ENCODE data around the gene SHQ1. TPM values are rescaled to one million over a fixed set of nuclear protein-coding genes. Genes with fewer than 3 reads are reported as not detected.
"Not testable (repeated sequence)": the region's sequence is repeated elsewhere in the genome, so short reads cannot be mapped to it uniquely, and the experiment has no call there.

Gene SHQ1
- total and polyA plus RNA-seq, 11 donors: 7.2 to 26.0 (median 19.9) TPM

DNA sequence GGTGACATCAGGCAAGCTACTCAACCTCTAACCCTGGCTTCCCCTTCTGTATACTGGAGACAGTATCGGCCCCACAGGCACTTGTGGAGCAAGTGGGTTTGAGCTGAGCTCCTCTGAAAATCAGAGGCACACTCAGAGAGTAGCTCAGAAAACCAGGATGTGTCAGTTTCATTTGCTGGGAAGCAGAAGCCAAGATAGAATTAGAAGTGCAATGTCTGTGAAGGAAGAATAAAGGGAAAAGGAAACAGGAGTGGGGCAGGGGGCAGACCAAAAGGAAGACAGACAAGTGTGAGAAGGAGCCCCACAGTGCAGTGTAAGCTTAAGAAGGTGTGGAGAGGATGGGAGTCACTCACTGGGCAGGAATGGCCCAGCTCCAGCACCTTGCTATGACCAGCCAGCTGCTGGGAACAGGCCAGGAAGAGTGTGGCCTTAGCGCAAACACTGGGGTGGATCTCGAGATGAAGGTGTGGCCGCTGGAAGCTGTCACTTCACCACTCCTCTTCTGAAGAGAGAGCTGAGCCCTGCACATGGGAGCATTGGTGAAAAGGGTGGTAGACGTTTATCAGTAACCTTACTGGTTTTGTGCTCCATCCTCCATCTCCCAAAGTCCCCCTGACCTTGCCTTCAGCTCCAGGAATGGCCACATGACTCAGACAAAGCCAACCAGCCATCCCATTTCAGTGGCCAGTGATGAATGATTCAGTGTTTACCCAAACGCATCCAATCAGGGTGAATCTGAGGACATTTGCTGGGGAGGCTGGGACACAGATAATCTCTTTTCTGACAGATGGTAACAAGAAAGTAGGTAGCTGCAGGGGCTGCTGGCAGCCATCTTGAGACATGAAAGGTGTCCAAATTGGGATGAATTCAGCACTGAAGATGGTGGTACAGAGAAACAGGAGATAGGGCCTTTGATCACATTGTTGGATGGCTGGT lies 108.4 kb downstream of the SHQ1 start:
- intact Hi-C loops (cut with DNase I): no loop called here
- no peak for DNase-seq
- H3K27me3 ChIP-seq: peaks cover 0 to 20% (median 6%) of the 10 kb centered on the region in 9 donors
- H3K4me3 ChIP-seq: no peak overlapping the region
- WGBS, 4 donors: 83 to 92% (median 89%) methylated on average over 6 of the region's 6 CpGs
- no peaks in the 10 kb centered on the region for H3K36me3 ChIP-seq
- no peak for ATAC-seq
- no peak overlapping the region for H3K27ac ChIP-seq
- peaks cover 0 to 3% (median 0%) of the 10 kb centered on the region in 12 donors for H3K9me3 ChIP-seq
- peaks cover 0 to 13% (median 0%) of the 10 kb centered on the region in 12 donors for H3K4me1 ChIP-seq
- TF ChIP-seq CTCF (IDR thresholded peaks at IDR 0.05): no peak
- TF ChIP-seq POLR2A (IDR thresholded peaks at IDR 0.05): no peak

GRCh38 chr3:72738752-72739530 lies 109.3 kb downstream of the SHQ1 start:
- DNase-seq: peak in 4 of 5 donors; percentile 32 to 72 (median 38)
- peak; percentile 47 to 88 (median 78) for ATAC-seq
- Histone ChIP-seq H3K4me3 (peak overlapping the region in 11 of 12 donors; percentile 23 to 56 (median 47)), H3K9me3 (peaks cover 0 to 12% (median 0%) of the 10 kb centered on the region in 12 donors), H3K4me1 (peaks cover 0 to 13% (median 0%) of the 10 kb centered on the region in 12 donors), H3K27ac (no peak overlapping the region), H3K36me3 (no peaks in the 10 kb centered on the region), H3K27me3 (peaks cover 0 to 20% (median 6%) of the 10 kb centered on the region in 9 donors)
- intact Hi-C loops (cut with DNase I): no loop called here
- 11 to 26% (median 13%) methylated on average over 23 to 53 of the region's 53 CpGs for WGBS, 4 donors
- TF ChIP-seq CTCF (IDR thresholded peaks at IDR 0.05) (no peak), POLR2A (IDR thresholded peaks at IDR 0.05) (no peak)

DNA sequence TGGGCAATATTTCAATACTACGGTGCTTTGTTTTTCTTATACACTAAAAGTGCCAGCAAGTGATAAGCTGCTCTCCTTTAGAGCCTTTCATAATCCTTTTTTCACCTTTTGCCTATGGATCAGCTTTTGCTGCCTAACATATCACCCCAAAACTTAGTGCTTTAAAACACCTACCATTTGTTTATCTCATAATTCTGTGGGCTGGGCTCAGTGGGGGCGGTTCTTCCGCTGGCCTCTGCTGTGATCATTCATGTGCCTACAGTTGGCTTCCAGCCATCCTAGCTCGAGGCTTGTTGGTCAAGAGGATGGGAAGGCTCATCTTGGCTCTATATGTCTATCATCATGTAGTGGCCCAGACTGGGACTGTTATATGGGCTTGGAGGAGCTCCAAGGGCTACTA lies 113.2 kb downstream of the SHQ1 start:
- ATAC-seq; H3K27ac ChIP-seq; DNase-seq; H3K36me3 ChIP-seq; intact Hi-C loops (cut with DNase I); H3K4me3 ChIP-seq: not testable (repeated sequence)
- H3K4me1 ChIP-seq: peaks cover 0 to 13% (median 0%) of the 10 kb centered on the region in 12 donors
- 89 to 98% (median 94%) methylated on average over 3 to 4 of the region's 4 CpGs for WGBS, 4 donors
- H3K27me3 ChIP-seq: peaks cover 0 to 20% (median 6%) of the 10 kb centered on the region in 9 donors
- peaks cover 0 to 31% (median 11%) of the 10 kb centered on the region in 12 donors for H3K9me3 ChIP-seq

DNA sequence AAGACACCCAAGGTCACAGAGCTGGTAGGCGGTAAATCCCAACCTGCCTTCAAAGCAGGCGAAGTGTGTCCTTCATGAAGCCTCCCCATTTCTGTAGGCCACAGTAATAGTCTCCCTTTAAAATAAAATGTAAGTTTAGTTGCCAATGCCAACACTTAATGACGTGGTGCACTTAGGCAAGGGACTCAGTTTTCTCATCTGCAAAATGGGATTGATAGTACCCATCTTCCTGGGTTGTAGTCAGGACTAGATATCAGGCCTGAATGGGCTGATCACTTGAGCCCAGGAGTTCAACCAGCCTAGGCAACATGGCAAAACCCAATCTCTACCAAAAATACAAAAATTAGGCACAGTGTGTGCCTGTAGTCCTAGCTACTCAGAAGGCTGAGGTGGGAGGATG lies 114.6 kb downstream of the SHQ1 start:
- Histone ChIP-seq H3K4me3 (no peak overlapping the region), H3K27ac (no peak overlapping the region), H3K9me3 (peaks cover 0 to 31% (median 11%) of the 10 kb centered on the region in 12 donors), H3K27me3 (peaks cover 0 to 14% (median 6%) of the 10 kb centered on the region in 9 donors), H3K4me1 (peaks cover 0 to 6% (median 0%) of the 10 kb centered on the region in 12 donors), H3K36me3 (no peaks in the 10 kb centered on the region)
- intact Hi-C loops (cut with DNase I): no loop called here
- ATAC-seq (no peak), DNase-seq (no peak)
- WGBS, 4 donors: 85 to 96% (median 92%) methylated on average over 3 of the region's 3 CpGs
- TF ChIP-seq POLR2A (IDR thresholded peaks at IDR 0.05) (no peak), CTCF (IDR thresholded peaks at IDR 0.05) (no peak)

DNA sequence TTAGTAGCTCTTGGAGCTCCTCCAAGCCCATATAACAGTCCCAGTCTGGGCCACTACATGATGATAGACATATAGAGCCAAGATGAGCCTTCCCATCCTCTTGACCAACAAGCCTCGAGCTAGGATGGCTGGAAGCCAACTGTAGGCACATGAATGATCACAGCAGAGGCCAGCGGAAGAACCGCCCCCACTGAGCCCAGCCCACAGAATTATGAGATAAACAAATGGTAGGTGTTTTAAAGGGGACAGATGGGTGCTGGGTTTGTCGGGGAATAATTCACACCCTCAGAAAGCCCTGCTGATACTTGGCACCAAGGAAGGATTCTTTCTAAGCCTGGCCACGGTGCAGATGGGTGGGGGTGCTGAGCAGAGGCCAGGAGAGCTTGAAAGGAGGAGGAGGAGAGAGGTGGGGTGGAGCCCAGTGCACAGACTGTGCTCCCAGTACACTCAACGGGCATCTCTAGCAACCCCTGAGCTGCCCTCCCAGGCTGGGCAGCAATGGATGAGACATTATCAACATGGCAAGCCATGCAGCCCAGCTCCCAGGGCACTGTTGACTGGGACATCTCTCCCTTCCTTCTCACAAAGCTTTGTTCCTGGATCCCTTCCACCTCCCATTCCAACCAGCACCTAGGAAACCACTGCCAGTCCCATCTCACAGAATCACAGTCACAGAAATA lies 115.4 kb downstream of the SHQ1 start:
- H3K27ac ChIP-seq; H3K4me3 ChIP-seq; DNase-seq; H3K36me3 ChIP-seq; H3K4me1 ChIP-seq; intact Hi-C loops (cut with DNase I); H3K27me3 ChIP-seq; ATAC-seq: not testable (repeated sequence)
- H3K9me3 ChIP-seq: peaks cover 0 to 31% (median 11%) of the 10 kb centered on the region in 12 donors
- WGBS, 4 donors: 78 to 87% (median 83%) methylated on average over 3 to 6 of the region's 6 CpGs

All from heart left ventricle (tissue), 16 donors.